Ovary (tissue), 9 donors: ENCODE measurements around the gene MAG. TPM values are rescaled to one million over a fixed set of nuclear protein-coding genes. Genes with fewer than 3 reads are reported as not detected.

Experiments used
- DNase-seq, 5 donors: peaks; one replicate each; pipeline ENCODE4 v3.0.0-alpha.2; 2019 to 2020
- H3K27ac ChIP-seq, 2 donors: fragments of 200-600 bp; one replicate each; pipeline versions ENCODE4 v1.5.1 to v1.8.0; 2019 to 2022
- H3K27me3 ChIP-seq: fragments of 200-600 bp; one replicate; pipeline ENCODE4 v1.8.0; 2022
- H3K36me3 ChIP-seq: fragments of 200-600 bp; sonication (generic); one replicate; pipeline ENCODE4 v1.5.1; 2019
- H3K4me1 ChIP-seq: one replicate; pipeline ENCODE4 v1.8.1; 2013; ENCODE audit warnings: mild to moderate bottlenecking, moderate library complexity; ENCODE audit not compliant: insufficient read depth
- H3K4me3 ChIP-seq: fragments of 200-600 bp; sonication (generic); one replicate; pipeline ENCODE4 v1.5.1; 2017
- H3K9me3 ChIP-seq, 2 donors: fragments of 200-600 bp in 1 of 2; sonication (generic) in 1 of 2; one replicate each; pipeline versions ENCODE4 v1.5.1 to v1.8.1; 2013 to 2019; ENCODE audit warnings: mild to moderate bottlenecking in 1 of 2, moderate library complexity in 1 of 2
- CTCF ChIP-seq, 3 donors: fragments of 450-650 bp in 2 of 3; fragments of 200-600 bp in 1 of 3; IDR thresholded peaks; one replicate each; pipeline versions ENCODE4 v1.5.1 to v1.8.0; 2016 to 2022; ENCODE audit warnings: antibody characterized with exemption in 3 of 3, mild to moderate bottlenecking in 1 of 3
- EP300 ChIP-seq: sonication (generic); formaldehyde crosslinking; IDR thresholded peaks from one replicate; pipeline ENCODE4 v1.6.1; 2017; ENCODE audit warnings: antibody characterized with exemption
- POLR2A ChIP-seq: fragments of 450-650 bp; IDR thresholded peaks from one replicate; pipeline ENCODE4 v1.6.1; 2017; ENCODE audit warnings: antibody characterized with exemption, mild to moderate bottlenecking, moderate library complexity
- WGBS, 3 donors: extraction: QIAGEN DNeasy Blood & Tissue Kit in 1 of 3; methylation state at CpG; one replicate each; pipeline versions ENCODE4 v1.1.5 to v1.1.7; 2013 to 2017; 5-methylcytosine and 5-hydroxymethylcytosine counted together
- intact Hi-C, 4 donors: fragments of 100-400 bp; cut with DNase I; formaldehyde crosslinking; loops; one replicate each; pipeline versions ENCODE4 v1.11.0 to v1.15.1; 2022 to 2023
- polyA plus RNA-seq, 2 donors: library from polyadenylated mRNA; stranded (reverse); fragments of 200-250 nt in 1 of 2; fragments of 350-450 nt in 1 of 2; fragmentation: Illumina TruSeq in 1 of 2; extraction: RNeasy Lipid Tissue Mini Kit (QIAGEN cat#74804) in 1 of 2; gene quantifications; one replicate each; pipeline ENCODE4 v1.2.3, GENCODE V29; 2013 to 2014
- total RNA-seq, 7 donors: library from RNA; depleted of rRNA in 2 of 7; stranded (reverse); fragments of >200 nt in 2 of 7; fragmentation: NEBNext Ultra II Directional in 3 of 7; extraction: Animal tissue kit (Norgen Biotek cat#: 25700) in 3 of 7; gene quantifications; one replicate each; pipeline versions ENCODE4 v1.1.0 to v1.2.4, GENCODE V29; 2016 to 2023
- donor health status: DM: no; HTN: no; CAD: no; lungs with moderate emphysema.
- donor health status: DM: no; HTN: no; CAD: no.
- donor health status: Bipolar disorder and iron deficiency.
- donor health status: DM: yes; HTN: yes; CAD: no.
- donor health status: DM: no; HTN: no; CAD: no.
- donor health status: DM: yes; HTN: yes; CAD: no.

Gene MAG
- total and polyA plus RNA-seq, 9 donors: 1.1 to 146 (median 94.2) TPM

- H3K4me1 ChIP-seq: peaks cover 35% of the 10 kb centered on the region
- intact Hi-C loops: loop anchor here in 2 of 4 donors (2.0 to 5.0 kb wide), 2 partner anchors 40 to 41 kb away; no protein-coding TSS in a partner anchor
- no peak for TF ChIP-seq CTCF (IDR thresholded peaks at IDR 0.05)
- peak overlapping the region; percentile 7 for H3K4me3 ChIP-seq
- WGBS, 3 donors: 35 to 47% (median 42%) methylated on average over 20 to 21 of the region's 21 CpGs
- DNase-seq: peak in 2 of 5 donors; percentile 22 to 42
- peak overlapping the region; percentile 75 to 91 for H3K27ac ChIP-seq
- no peaks in the 10 kb centered on the region for H3K36me3 ChIP-seq
- no peaks in the 10 kb centered on the region for H3K9me3 ChIP-seq
- no peaks in the 10 kb centered on the region for H3K27me3 ChIP-seq
These were observed 20.1 kb downstream of the MAG start for GRCh38 chr19:35311901-35312665.

GRCh38 chr19:35313587-35313986, 21.6 kb downstream of the MAG start:
- H3K27ac ChIP-seq: peak overlapping the region in 1 of 2 donors; percentile 91

DNA sequence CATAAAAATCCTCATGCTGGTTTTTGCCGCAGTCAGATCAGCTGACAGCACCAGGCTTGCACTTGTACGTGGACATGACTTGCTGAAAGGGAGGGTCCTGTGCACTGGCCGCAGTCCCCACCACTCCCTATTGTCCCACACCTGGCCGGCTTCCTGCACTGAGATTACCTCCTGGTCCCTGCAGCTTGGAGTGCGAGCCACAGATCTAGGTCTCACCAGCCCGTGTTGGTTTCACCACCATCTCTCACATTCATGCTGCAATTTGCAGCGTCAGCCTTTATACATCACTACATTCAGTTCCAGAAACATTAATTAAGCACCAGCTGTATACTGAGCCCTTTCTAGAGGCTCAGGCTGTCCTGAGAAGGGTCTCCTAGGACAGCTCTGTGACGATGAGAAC, 22.1 kb downstream of the MAG start:
- H3K4me3 ChIP-seq: no peak overlapping the region
- no peaks in the 10 kb centered on the region for H3K9me3 ChIP-seq
- WGBS, 3 donors: 76 to 83% (median 78%) methylated on average over 8 of the region's 8 CpGs
- intact Hi-C loops: loop anchor here in 1 of 4 donors (5.0 kb wide), 1 partner anchor 42 kb away; no protein-coding TSS in a partner anchor
- H3K4me1 ChIP-seq: peaks cover 33% of the 10 kb centered on the region
- DNase-seq: no peak
- H3K27me3 ChIP-seq: no peaks in the 10 kb centered on the region
- H3K27ac ChIP-seq: peak overlapping the region in 1 of 2 donors; percentile 91
- TF ChIP-seq POLR2A: no peak
- no peaks in the 10 kb centered on the region for H3K36me3 ChIP-seq

More at GRCh38 chr19:35313587-35313986, 21.6 kb downstream of the MAG start:
- peak in 1 of 5 donors; percentile 50 for DNase-seq
- TF ChIP-seq EP300 (no peak), CTCF (IDR thresholded peaks at IDR 0.05) (no peak), POLR2A (no peak)
- no peaks in the 10 kb centered on the region for H3K27me3 ChIP-seq
- H3K4me1 ChIP-seq: peaks cover 32% of the 10 kb centered on the region
- no peak overlapping the region for H3K4me3 ChIP-seq
- intact Hi-C loops: loop anchor here in 1 of 4 donors (5.0 kb wide), 1 partner anchor 41 kb away; no protein-coding TSS in a partner anchor
- no peaks in the 10 kb centered on the region for H3K9me3 ChIP-seq
- no peaks in the 10 kb centered on the region for H3K36me3 ChIP-seq
- WGBS, 3 donors: 18 to 33% (median 25%) methylated on average over 7 of the region's 7 CpGs

DNA sequence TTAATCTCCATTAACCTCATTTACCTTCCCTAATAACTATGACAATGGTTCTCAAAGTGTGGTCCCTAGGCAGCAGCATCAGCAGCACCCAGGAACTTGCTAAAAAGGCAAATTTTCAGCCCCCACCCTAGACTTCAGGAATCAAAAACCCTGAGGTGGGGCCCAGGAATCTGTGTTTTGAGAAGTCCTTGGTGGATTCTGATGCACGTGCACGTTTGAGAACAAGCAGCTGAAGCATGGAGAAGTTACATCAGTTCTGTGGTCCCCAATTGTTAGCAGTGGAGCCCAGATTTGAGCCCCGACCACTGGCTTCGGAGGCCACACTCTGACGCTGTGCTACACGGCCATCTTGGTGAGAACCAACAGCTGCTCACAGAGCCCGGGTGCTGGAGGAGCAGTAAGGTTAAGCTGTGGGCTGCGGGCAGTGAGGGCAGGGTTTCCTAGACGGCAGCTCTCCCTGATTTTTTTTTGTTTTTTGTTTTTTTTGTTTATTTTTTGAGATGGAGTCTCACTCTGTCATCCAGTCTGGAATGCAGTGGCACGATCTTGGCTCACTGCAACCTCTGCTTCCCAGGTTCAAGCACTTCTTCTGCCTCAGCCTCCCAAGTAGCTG, 23.0 kb downstream of the MAG start:
- 56 to 79% (median 70%) methylated on average over 10 of the region's 10 CpGs for WGBS, 3 donors
- Histone ChIP-seq H3K4me1 (peaks cover 30% of the 10 kb centered on the region), H3K27ac (no peak overlapping the region), H3K9me3 (no peaks in the 10 kb centered on the region), H3K4me3 (no peak overlapping the region), H3K27me3 (no peaks in the 10 kb centered on the region), H3K36me3 (no peaks in the 10 kb centered on the region)
- intact Hi-C loops: loop anchor here in 1 of 4 donors (5.0 kb wide), 1 partner anchor 43 kb away; no protein-coding TSS in a partner anchor
- no peak for DNase-seq
- TF ChIP-seq CTCF (IDR thresholded peaks at IDR 0.05) (no peak), POLR2A (no peak), EP300 (no peak)
